Stimulated activated CD8-positive, alpha-beta memory T cell treated with anti-CD3 and anti-CD28 coated beads, Interleukin-2, amount 100 ng/mL, for 48 hours (primary cell): Measurements from ENCODE around the gene PTPRO.

Experiments used
- DNase-seq, 2 donors: peaks; one replicate each; pipeline ENCODE4 v3.0.0-alpha.2; 2020; ENCODE audit warnings: low read depth in 2 of 2

The PTPRO gene

GRCh38 chr12:15527201-15528080, 205.1 kb downstream of the PTPRO start:
- no peak for DNase-seq

DNA sequence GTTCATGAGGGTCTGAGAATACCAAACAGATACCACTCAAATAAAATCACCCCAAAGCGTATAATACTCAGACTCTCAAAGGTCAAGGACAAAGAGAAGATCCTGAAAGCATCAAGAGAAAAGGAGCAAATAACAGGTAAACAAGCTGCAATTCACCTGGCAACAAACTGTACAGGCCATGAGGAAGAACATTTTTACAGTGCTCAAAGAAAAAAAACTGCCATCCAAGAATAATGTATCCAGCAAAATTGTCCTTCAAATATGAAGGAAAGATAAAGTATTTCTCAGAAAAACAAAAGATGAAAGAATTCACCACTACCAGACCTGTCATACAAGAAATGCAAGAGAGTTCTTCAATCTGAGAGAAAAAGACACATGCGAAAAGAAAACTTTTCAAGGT, 206.4 kb downstream of the PTPRO start:
- no peak for DNase-seq

- DNase-seq = no peak
Observed at GRCh38 chr12:15530361-15530760, 208.1 kb downstream of the PTPRO start.

DNA sequence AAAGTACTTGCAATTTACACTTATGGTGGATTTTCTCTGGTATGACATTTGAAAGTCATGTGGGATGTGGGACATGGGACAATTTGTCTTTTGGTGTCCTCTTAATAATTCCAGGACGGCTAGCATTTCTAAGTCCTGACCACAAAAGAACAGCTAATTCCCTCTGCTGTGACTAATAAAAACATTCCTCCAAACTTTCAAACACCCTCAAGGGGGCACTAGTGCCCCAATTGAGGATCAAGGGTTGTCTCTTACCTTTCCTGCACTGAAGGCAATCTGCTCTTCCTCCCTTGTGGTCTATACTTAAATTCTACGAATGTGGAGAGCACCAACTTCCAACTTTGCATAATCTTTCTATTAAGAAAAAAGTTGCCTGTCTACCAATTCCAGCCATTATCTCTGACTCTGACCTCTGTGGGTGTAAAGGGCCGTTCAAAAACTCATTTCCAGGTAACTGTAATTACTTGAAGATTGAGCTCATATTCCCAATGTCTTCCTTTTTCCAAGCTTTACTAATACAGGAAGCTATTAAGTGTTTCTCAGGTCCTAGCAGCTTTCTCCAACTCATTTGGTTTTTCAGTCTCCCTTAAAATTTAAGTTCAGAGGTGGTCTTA, 210.2 kb downstream of the PTPRO start:
- DNase-seq = peak in 1 of 2 donors; percentile 1

- DNase-seq = no peak
Observed at GRCh38 chr12:15534322-15534721, 212.0 kb downstream of the PTPRO start.

DNA sequence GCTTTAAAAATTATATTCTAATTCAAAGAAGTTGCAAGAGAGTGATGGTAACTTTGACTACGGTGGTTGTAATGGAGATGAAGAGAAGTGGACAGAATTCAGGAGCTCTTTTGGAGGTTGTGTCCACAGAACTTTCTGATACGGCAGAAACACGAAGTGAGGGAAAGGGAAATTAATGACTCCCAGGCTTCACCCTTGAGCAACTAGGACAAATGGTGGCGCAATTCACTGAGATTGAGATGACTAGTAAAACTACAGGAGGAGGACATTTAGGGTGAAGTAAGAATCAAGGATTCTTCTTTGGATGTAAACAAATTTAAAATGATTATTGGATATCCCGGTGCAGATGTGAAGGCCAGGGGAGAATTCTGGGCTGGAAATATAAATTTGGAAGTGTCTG, 212.6 kb downstream of the PTPRO start:
- DNase-seq = no peak

GRCh38 chr12:15535352-15535781, 213.1 kb downstream of the PTPRO start:
- DNase-seq = no peak

GRCh38 chr12:15536446-15536845, 214.1 kb downstream of the PTPRO start:
- no peak for DNase-seq

DNA sequence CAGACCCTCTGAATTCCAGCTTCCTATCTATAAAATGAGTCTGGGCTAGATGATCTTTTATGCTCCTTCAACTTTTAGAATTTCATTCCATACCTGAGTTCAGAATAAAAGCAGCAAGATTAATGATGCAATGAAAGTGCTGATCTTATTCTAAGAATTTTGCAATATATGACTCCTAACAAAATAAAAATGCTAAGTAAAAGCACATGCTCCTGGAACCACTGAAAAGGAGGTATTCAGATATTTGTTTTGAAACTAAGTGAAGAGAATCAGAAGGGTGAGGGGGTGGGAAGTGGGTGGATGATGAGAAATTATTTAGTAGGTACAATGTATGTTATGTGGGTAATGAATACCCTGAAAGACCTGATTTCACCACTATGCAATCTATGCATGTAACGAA, 216.6 kb downstream of the PTPRO start:
- no peak for DNase-seq

DNA sequence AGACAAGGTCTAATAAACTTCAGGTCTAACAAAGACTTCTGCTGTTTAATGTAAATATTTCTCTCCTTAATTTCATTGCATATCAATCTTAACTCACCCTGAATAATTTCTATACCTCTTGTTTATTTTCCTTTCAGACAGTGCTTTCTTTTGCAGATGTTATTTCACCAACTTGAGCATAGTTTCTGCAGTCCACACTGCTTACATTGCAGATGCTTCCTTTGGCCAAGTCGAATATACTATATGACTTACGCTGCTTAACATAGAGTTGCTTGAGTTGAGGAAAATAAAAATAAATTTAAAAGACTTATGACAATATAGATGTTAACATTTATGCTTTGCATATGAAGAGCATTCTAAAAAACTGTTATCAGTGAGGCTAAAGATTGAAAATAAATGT, 217.7 kb downstream of the PTPRO start:
- no peak for DNase-seq

- no peak for DNase-seq
Observed at GRCh38 chr12:15540469-15540872, 218.2 kb downstream of the PTPRO start.

DNA sequence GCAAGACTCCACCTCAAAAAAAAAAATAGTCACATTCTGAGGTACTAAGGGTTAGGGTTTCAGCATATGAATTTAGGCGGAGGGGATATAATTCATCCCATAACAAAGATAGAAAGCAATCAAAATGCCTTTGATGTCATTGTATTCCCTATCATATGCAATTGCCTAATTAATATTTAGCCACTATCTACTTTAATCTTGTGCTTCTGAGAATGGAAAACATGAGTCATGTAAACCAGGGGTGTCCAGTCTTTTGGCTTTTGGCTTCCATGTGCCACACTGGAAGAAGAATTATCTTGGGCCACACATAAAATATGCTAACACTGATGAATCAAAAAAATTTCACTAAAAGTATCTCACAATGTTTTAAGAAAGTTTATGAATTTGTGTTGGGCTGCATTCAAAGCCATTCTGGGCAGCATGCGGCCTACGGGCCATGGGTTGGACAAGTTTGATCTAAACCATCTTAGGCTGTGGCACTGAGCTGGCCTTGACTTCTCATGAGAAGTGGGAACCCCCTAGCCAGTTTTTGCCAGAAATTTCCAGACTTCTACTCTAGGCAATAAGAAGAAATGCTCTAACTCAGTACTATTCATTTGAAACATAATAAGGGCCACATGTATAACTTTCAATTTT, 219.8 kb downstream of the PTPRO start:
- DNase-seq = no peak

DNA sequence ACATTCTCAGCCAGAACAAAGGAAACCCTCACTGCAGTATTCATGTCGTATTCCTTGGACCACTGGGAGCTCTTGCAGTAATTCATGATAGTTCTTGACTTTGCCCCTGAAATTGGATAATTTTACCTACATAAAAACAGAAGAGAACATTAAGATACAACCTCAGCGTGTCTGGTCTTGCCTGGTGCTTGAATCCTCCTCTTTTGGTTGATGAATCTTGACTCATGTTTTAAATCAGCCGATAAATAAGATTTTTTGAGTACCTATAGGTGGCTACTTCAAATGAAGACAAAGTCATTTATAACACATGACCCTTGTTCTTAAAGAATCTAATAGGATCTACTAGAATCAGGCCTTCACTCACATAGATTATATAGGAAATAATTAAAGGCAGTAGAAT, 221.0 kb downstream of the PTPRO start:
- no peak for DNase-seq

- DNase-seq = no peak
Observed at GRCh38 chr12:15544589-15544988, 222.3 kb downstream of the PTPRO start.

GRCh38 chr12:15545334-15545733, 223.0 kb downstream of the PTPRO start:
- no peak for DNase-seq

DNA sequence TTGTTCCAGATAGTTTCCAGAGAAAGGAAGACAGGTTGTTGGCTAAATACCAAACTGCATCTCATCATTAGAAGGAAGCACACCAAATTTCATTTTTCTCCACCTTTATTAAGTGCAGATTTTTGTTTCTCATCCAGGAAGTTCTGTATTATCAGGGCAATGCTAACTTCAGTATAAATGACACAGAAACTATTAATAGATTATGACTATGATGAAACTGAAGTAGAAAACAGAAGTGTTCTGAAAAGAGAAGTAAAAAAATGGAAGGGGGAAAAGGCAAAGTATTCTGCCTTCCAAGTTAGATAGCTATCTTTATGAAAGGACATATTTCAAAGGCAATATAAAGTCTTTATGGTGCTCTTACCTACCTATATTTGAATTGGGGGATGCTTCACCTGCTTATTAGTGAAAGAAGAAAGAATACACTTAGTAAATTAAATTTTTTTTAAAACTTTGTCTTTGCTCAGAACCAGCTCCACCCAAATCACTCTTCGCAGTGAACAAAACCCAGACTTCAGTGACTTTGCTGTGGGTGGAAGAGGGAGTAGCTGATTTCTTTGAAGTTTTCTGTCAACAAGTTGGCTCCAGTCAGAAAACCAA, 223.9 kb downstream of the PTPRO start:
- no peak for DNase-seq

DNA sequence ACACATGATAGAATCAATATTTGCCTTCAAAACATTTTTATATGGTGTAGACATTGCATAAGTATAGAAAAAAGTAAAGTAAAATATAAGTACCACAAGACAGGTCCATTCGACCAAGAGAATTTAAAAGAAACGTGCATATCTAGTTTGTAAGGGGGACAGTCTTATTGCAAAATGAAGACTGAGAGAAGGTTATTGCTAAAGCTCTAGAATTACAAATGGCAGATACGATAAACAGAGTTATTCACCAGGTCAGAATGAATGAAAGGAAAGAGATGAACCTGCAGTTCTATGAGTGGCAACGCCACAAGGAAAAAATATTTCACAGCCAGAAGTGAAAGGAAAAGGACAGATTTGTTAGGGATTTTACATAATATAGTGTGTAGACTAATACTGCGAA, 224.8 kb downstream of the PTPRO start:
- no peak for DNase-seq

GRCh38 chr12:15547691-15548090, 225.4 kb downstream of the PTPRO start:
- DNase-seq = no peak

DNA sequence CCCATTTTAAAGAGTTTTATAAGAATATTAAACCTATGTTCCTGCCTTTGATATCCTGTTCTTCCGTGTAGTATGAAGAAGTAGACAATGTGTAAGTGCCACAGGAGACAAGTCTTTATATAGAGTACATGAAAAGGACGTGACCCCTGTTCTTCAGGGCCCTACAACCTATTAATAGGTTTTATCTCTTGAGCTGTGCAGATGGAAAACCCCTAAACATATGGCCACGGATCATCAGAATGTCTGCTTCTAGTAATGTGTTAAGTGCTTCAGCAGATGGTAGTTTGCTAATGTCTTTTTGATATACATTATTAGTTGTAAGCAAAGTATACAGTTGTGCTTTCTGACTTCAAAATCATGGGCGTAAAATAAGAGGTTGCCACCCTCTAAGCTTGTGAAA, 228.5 kb downstream of the PTPRO start:
- DNase-seq = no peak

- DNase-seq = no peak
Observed at GRCh38 chr12:15555446-15555845, 233.1 kb downstream of the PTPRO start.

GRCh38 chr12:15556411-15557102, 234.2 kb downstream of the PTPRO start:
- no peak for DNase-seq
